NCI-H146 treated with DMSO at 0.1 percent for 48 hours (cell line): ENCODE results near the gene SLC22A7.
"Not testable (repeated sequence)": the region's sequence is repeated elsewhere in the genome, so short reads cannot be mapped to it uniquely, and the experiment has no call there.

Experiments used
- DNase-seq: peaks from one replicate; lab custom pipeline; 2025; ENCODE audit not compliant: unreplicated experiment; lab: John Stamatoyannopoulos, UW

Gene SLC22A7

DNA sequence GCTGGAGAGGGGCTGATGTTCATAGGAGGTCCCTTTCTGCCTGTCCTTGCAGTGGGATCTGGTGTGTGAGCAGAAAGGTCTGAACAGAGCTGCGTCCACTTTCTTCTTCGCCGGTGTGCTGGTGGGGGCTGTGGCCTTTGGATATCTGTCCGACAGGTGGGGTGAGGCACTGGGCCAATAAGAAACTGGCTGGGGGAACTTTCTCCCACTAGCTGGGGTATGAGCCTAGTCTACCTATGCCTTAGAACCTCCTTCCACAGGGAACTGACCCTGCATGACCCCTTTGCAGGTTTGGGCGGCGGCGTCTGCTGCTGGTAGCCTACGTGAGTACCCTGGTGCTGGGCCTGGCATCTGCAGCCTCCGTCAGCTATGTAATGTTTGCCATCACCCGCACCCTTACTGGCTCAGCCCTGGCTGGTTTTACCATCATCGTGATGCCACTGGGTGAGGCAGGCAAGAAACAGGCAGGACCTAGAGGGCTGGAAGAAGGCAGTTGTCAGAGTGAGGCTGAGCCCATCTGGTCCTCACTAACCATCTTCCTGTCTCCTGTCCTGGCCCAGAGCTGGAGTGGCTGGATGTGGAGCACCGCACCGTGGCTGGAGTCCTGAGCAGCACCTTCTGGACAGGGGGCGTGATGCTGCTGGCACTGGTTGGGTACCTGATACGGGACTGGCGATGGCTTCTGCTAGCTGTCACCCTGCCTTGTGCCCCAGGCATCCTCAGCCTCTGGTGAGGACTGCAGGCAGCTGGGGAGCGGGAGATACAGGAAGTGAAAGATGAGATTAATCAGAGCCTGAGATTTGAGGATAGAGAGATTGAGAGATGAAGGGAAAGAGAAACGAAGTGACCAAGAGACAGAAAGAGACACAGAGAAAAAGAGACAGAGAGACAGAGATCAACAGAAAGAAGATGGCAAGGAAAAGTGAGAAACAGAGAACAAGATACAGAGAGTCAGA is 1.6 kb downstream of the SLC22A7 start:
- DNase-seq, result no peak

DNA sequence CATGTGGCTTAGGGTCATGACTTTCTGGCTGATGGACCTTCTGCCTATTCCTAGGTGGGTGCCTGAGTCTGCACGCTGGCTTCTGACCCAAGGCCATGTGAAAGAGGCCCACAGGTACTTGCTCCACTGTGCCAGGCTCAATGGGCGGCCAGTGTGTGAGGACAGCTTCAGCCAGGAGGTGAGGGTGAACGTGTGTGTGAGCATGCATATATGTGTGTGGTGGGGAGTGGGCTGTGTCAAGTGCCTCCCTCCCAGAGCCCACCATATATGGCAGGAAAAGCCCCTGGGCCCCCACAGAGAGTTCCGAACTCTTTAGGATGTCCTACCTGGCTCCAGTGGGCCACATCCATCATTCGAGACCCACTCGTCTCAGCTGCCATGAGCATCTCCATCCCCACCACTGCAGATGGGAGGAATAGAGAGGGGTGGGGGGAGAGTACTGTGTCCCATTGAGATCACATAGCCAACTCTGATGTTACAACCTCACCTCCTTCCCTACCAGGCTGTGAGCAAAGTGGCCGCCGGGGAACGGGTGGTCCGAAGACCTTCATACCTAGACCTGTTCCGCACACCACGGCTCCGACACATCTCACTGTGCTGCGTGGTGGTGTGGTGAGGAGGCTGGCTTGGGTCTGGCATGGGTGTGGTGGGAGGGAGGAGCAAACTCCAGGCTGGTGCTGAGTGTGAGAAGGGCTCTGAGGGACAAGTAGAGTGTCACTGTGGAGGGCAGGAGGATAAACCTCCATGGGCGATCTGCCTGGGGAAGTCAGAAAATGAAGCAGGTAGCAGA is 3.2 kb downstream of the SLC22A7 start:
- no peak for DNase-seq

DNA sequence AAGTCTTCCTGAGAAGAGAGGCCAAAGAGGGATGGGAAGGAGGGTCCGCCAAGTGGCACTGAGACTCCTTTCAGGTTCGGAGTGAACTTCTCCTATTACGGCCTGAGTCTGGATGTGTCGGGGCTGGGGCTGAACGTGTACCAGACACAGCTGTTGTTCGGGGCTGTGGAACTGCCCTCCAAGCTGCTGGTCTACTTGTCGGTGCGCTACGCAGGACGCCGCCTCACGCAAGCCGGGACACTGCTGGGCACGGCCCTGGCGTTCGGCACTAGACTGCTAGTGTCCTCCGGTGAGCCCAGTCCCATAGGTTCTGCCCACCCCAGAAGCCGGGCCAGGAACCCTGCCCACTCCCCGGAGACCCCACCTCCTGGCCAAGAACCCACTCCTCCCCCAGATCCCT is 4.1 kb downstream of the SLC22A7 start:
- DNase-seq, result no peak

DNA sequence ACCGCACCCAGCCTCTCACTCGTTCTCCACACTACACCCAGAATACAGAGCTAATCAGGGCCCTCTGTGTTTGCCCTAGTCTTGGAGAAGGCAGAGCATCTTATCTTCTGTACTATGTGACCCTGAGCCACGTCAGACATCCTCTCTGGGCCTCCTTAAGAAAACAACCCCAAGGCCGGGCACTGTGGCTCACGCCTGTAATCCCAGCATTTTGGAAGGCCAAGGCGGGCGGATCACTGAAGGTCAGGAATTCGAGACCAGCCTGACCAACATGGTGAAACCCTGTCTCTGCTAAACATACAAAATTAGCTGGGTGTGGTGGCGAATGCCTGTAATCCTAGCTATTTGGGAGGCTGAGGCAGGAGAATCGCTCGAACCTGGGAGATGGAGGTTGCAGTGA is 4.9 kb downstream of the SLC22A7 start:
- not testable (repeated sequence) for DNase-seq

DNA sequence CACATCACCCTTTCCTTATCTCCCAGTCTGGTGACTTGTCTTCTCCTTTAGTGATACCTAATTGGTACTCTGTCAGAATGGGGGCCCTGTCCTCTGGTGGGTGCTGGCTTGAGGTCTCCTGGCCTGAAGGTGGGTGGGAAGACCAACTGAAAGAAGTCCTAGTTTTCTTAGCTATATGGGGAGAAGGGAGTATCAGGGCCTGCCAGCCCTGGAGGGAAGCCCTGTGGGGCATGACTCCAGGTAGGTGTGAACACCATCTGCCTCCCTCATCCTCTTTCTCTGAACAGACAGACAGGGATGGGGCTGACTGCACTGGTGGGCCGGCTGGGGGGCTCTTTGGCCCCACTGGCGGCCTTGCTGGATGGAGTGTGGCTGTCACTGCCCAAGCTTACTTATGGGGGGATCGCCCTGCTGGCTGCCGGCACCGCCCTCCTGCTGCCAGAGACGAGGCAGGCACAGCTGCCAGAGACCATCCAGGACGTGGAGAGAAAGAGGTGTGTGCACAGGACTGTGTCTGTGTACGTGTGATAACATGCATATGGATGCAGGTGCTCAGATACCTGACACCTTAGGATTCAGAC is 5.8 kb downstream of the SLC22A7 start:
- DNase-seq, result no peak

DNA sequence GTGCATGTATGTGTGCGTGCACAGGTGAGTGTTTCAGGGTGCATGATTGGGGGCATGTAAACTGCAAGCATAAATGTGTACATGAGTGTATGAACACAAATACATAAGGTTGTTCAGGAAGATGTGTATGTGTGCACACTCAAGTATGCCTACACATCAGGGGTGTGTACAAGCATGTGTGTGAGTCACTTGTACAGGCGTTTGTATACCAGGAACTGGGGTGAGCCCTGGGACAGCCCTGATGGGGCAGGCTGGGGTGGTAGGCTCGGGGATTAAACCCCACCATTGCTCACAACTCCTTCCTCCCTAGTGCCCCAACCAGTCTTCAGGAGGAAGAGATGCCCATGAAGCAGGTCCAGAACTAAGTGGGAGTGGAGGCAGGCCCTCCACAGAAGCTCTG is 6.3 kb downstream of the SLC22A7 start:
- DNase-seq, result no peak

DNA sequence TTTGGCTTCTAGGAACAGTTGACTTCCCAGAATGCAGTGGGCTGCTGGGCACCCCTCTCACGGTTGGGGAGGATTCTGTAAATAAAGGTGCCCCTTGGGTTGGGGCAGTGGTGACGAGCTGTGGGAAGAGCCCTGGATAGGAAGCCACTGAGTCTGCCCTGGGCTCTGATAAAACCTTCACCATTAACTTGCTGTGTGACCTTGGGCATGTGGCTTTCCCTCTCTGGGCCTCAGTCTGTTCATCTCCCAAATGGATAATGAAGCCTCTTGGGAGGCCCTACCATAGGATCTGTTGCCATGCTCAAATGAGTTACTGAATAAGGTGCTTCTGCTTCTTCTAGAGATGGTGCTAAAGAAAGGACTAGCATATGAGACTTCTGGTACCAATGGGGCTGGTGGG is 6.8 kb downstream of the SLC22A7 start:
- DNase-seq, result no peak

DNA sequence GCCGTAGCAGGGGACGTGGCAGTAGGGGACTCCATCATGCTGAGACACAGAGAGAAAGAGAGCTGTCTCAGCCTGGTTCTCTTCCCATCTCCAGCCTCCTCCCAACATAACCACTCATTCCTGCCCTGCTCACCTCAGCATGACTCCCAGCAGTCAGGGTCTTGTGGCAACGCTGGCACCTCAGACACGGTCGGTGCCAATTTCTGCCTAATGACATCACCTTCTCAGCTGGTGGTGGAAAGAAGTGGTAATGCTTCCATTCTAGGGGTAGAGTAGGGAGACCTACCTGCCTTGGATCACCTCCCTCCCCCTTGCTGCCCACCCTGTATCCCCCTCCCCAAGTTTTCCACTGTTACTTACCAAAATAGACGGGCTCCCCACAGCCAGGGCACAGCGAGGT is 8.0 kb downstream of the SLC22A7 start:
- DNase-seq, result no peak

DNA sequence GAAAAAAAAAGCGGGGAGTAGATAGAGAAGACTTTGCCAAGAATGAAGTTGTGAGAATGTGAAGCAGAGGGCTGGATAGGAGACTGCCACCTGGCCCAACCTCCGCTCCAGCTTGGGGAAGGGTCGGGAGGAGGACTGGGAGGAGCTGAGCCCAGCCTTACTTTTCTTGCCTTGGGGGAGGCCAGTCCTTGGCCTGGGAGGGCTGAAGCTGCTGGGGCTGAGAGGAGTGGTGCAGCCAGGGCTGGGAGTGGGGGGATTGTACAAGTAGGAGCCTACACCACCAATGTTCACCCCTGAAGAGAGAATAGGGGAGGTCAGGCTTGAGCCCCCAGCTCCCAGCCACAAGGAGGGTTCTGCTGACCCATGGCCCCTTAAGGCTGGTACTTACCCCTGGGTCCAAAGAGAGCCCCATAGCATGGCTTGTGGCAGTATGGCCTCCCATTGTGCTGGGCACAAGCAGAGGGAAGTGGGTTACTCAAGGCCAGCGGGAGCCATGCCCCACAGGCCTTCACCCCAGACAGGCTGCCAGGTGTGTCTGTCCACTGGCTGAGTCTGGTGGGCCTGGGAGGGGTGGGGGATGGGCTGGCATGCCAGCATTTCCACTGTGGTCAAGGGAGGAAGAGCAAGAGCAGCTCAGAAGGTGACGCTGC is 9.5 kb downstream of the SLC22A7 start:
- DNase-seq, result no peak

DNA sequence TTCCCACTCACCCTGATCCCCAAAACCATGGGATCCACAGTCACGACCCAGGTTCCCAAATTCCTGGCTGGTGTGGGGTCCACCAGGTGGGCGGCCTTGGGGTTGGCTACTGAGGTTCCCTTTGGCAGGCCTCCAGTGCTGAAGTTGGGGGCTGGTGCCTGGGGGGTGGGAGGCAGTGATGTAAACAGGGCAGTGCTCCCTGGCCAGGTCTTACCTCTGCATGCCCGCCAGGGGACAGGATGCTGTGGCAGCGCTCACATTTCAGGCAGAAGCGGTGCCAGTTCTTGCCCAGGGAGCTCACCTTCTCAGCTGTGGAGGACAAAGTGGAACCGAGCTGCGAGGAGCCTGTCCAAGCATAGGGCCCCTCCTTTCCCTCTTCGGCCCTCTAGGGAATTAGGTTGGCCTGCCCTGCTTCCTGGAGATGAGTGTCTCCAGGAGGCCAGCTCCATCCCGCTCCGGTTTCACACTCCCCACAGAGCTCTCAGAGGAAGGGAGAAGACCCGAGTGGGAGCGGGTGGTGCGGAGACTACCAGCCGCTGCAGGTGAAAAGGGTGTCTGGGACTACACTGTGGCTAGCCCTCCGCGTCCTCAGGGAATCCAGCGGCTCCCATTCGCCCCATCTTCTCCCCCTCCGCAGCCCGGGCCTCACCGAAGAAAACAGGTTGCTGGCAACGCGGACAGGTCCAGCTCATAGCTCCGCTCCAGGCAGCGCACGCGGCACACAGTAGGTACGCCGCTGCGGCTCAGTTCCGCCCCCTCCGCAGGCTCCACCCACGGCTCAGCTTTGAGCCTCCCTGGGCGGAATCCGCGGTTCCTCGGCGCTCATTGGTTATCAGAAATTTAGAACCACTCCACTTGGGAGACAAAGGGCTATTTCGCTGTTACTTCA is 10.3 kb downstream of the SLC22A7 start, which contains the start of gene CRIP3:
Gene CRIP3, minus strand, starts transcription at position 726 of the 889 bp plus-strand sequence. Its CDS starts 34 bp downstream, at position 692.
- DNase-seq, result peak; percentile 63

DNA sequence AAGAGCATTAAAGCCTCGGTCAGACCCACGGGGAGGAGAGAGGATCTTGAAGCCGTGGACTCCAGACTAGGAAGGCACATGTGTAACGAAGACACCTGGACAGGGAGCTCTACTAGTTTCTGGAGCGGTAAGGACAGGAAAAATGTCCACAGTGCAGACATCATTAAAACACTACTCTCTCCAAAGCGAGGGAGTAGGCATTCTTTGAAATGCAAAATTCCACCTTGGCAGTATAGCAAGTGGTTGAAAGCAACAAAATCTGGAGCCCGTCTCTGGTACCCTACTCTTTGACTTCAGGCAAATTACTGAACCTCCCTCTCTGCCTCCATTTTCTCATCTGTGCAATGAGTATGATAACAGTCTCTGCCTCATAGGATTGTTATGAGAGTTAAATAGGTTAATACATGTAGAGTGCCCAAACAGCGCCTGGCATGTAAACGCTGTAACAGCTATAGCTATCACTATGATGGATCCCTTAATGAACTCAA is 11.0 kb downstream of the SLC22A7 start:
- DNase-seq, result no peak

DNA sequence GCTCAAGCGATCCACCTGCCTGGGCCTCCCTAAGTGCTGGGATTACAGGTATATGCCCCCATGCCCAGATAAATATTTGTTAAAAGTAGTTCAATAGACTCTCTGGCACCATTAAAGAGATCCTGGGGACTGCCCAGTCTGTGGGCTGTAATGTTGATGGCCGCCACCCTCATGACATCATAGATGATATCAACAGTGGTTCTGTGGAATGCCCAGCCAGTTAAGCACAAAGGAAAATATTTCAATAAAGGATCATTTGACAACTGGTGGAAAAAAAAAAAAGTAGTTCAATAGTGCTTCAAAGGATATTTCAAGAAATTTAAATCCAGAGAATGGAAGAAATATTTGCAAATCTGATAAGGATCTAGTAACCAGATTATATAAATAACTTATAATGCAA is 12.1 kb downstream of the SLC22A7 start:
- DNase-seq, result no peak

DNA sequence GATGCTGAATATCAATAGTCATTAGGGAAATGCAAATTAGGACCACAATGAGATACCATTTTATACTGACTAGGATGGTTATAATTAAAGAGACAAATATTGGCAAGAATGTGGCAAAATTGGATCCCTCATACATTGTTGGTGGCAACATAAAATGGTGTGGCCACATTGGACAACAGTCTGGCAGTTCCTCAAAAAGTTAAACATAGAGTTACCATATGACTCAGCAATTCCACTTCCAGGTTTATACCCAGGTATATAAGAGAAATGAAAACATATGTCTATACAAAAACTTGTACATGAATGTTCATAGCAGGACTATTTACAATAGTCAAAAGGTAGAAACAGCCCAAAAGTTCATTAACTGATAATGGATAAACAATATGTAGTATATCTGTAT is 12.6 kb downstream of the SLC22A7 start:
- no peak for DNase-seq

DNA sequence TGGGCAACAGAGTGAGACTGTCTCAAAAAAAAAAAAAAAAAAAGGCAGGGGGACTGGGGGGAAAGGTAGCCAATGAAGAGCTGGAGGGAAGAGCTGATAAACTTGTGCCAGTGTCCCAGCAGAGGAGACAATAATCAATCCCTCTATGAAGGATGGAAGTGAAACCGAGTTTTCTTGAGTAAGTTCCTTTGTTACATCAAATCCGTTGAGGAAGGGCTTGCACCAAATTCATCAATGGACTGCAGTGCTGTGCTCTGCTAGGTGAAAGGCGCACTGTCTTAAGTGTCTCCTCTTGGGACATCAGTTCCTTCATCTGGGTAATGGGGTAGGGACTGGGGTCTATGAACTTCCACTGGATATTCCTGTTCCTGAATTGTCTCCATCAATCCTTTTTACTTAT is 13.6 kb downstream of the SLC22A7 start:
- DNase-seq, result no peak

DNA sequence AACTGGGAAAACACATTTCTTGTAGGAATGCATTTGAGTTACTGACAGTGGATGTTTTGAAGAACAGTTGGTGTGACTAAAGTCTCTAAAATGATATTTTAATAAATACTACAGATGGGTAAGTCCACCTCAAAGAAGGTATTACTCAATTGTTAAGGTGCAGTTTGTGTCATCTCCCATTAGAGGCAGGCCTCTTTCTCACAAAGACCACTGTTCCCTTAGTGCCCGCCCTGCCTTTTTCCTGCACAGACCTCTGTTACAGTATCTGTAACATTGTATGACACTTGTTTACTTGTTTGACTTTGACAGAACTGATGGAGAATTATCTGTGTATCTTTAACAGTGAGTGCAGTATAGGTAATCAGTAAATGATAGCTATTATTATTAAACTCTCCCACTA is 15.8 kb downstream of the SLC22A7 start:
- DNase-seq, result no peak

DNA sequence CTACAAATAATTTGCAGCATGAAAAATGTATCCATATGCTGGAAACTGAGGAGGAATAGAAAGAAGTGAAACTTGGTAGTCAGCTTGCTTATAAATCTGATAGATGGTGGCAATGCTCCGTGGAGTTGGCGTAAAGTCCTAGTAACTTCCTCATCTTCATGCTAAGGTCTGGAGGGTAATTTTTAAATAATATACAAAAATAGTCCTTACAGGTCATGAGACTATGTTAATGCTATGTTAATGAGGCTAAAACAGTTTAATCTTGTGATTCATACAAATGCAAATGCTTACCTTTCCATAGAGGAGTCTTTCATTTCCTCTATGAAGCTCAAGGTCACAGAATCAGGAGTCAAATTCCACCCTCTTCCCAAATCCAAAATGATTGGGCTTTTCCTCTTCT is 20.0 kb downstream of the SLC22A7 start:
- DNase-seq, result no peak

DNA sequence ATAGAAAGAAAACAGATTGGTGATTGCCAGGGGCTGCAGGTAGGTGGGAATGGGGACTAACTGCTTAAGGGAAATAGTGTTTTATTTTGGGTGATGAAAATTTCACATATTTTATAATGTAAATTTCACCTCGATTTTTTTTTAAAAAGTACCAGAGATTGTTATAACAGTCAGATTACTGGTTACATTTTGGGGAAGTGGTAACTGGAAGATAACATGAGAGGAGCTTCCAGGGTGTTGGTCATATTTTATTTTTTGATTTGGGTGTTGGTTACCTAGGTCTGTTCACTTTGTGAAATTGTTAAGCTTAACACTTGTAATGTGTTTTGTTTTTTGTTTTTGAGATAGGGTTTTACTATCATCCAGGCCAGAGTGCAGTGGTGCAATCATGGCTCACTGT is 27.8 kb downstream of the SLC22A7 start:
- DNase-seq, result no peak

DNA sequence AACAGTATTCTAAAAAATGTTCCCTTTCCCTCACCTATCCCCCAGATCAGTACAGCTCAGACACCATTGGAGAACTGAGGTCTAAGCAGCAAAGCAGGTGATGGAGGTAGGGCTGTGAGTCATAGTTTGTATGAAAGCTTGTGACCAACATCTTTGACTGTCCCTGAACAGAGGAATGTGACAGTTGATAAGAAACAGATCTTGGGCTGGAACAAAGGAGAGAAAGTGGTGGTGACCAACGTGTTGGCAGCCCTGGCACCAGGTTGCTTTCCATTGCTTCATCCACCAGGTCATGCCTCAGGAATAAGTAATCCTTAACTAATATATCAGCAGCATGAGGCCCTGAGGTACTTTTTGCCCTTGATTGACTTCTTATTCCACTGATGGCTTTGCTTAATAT is 30.5 kb downstream of the SLC22A7 start:
- no peak for DNase-seq

DNA sequence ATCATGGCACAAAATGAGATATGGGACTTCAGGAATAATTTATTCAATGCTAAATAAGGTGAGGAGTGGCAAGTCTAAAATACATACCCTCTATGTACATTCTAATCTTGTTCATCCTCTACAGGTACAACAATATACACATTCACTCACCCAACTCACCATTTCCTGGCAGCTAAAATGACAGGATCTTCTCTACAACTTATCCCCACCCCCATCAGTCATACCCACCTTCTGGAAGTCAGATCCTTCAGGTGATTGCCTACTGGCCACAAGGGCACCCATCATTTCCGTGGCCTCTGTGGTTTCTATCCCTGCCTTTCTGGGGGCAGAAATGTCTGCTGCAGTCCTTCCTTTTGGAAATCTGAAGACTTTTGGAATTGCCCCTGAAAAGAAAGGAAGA is 33.4 kb downstream of the SLC22A7 start:
- no peak for DNase-seq

DNA sequence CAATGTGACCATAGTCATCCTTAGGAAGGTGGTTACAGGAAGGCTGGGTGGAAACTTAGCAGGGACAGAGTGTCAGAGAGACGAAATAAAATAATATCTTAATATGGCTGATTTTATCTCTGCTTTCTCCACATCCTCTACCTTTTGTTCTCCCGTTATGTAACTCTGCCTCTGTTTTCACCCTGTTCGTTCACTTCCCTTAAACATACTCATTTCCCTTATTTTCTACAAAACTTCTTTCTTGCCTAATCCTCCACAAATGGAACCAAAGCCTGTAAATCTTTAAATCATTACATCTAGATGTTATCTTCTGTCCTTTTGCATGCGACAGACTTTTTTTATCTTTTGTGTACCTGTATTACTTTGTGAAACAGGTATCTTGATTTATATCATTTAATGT is 33.8 kb downstream of the SLC22A7 start:
- no peak for DNase-seq
